Endodermal cell (in vitro differentiated cells): ENCODE data around the gene PPP4C. TPM values are rescaled to one million over a fixed set of nuclear protein-coding genes. Genes with fewer than 3 reads are reported as not detected.
A peak's percentile ranks its signal among the peaks of the same experiment; 100 is the strongest.

Experiments used
- DNase-seq: peaks from one replicate; pipeline ENCODE4 v3.0.0-alpha.2; 2017
- H3K27ac ChIP-seq: 2 replicates; pipeline ENCODE4 v1.5.1; 2013; ENCODE audit warnings: mild to moderate bottlenecking, low read depth, low read length, moderate library complexity
- H3K27me3 ChIP-seq: 2 replicates; pipeline ENCODE4 v1.6.1; 2013; ENCODE audit warnings: mild to moderate bottlenecking, low read length, moderate library complexity; ENCODE audit not compliant: insufficient read depth, control insufficient read depth, poor library complexity, severe bottlenecking
- H3K36me3 ChIP-seq: 2 replicates; pipeline ENCODE4 v1.7.0; 2013; ENCODE audit warnings: mild to moderate bottlenecking, low read length, moderate library complexity; ENCODE audit not compliant: control insufficient read depth, insufficient read depth
- H3K4me1 ChIP-seq: one replicate; pipeline ENCODE4 v1.7.0; 2013; ENCODE audit warnings: low read length; ENCODE audit not compliant: control insufficient read depth, insufficient read depth
- H3K4me3 ChIP-seq: 2 replicates; pipeline ENCODE4 v1.5.1; 2013; ENCODE audit warnings: mild to moderate bottlenecking, low read length, moderate library complexity
- H3K9ac ChIP-seq: 2 replicates; pipeline ENCODE4 v1.6.1; 2013; ENCODE audit warnings: mild to moderate bottlenecking, low read length, moderate library complexity; ENCODE audit not compliant: poor library complexity, severe bottlenecking; ENCODE audit errors: extremely low read depth
- H3K9me3 ChIP-seq: 2 replicates; pipeline ENCODE4 v1.6.1; 2013; ENCODE audit warnings: mild to moderate bottlenecking, low read length, moderate library complexity; ENCODE audit not compliant: control insufficient read depth
- H3K27ac Mint-ChIP-seq: 2 replicates; pipeline ENCODE4 v1.8.0; 2020; ENCODE audit warnings: mixed read lengths
- H3K27me3 Mint-ChIP-seq: 2 replicates; pipeline ENCODE4 v1.8.0; 2021; ENCODE audit warnings: mild to moderate bottlenecking, mixed read lengths; ENCODE audit not compliant: insufficient read depth
- H3K36me3 Mint-ChIP-seq: 2 replicates; pipeline ENCODE4 v1.8.0; 2020; ENCODE audit warnings: low read depth, mixed read lengths
- H3K4me1 Mint-ChIP-seq: 2 replicates; pipeline ENCODE4 v1.8.0; 2020; ENCODE audit warnings: mixed read lengths
- H3K4me3 Mint-ChIP-seq: 2 replicates; pipeline ENCODE4 v1.8.0; 2020; ENCODE audit warnings: mild to moderate bottlenecking, moderate library complexity, mixed read lengths
- H3K9me3 Mint-ChIP-seq: 2 replicates; pipeline ENCODE4 v1.8.0; 2020; ENCODE audit warnings: mild to moderate bottlenecking, mixed read lengths
- WGBS, 2 experiments: methylation state at CpG; one replicate each; pipeline versions ENCODE4 v1.1.5 to v1.1.7; 2013; ENCODE audit warnings: missing lambda C conversion rate in 2 of 2, mixed read lengths in 1 of 2; ENCODE audit not compliant: insufficient coverage in 1 of 2, insufficient read length in 1 of 2; 5-methylcytosine and 5-hydroxymethylcytosine counted together
- total RNA-seq, 2 donors: library from RNA; stranded (reverse); fragmentation: NEBNext Ultra II Directional in 1 of 2; extraction: Animal tissue kit (Norgen Biotek cat#: 25700) in 1 of 2; gene quantifications; 2 replicates in 1 of 2; 3 replicates in 1 of 2; pipeline ENCODE4 v1.2.1, GENCODE V29; 2021
- TF ChIP-seq, protein P1 (sequence below): fragments of 200-600 bp; sonication (generic); conservative IDR thresholded peaks from 2 replicates; pipeline ENCODE4 v1.5.0; 2021; ENCODE audit warnings: antibody characterized with exemption, mild to moderate bottlenecking

PPP4C gene
- total RNA-seq, 2 donors from 2014 or later, result 150 to 151 TPM

DNA sequence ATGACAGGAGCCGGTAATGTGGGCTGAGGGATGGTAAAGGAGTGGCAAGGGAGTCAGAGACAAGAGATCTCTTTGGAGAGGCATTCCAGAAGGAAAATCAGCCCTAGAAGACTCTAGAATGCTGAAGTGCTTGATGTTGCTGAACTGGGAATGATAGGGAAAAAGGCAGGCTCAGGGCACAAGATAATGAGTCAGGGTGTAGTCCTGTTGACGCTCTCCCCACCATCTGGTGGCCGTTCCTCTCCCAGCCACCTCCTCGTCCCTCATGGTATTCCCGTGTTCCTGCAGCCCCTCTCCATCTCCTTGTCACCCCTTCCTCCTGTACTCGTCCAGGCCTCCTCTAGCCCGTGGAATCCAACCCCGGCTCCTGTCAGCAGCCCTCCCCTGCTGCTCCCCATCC lies 21.3 kb upstream of the PPP4C start:
- peaks cover 4% of the 10 kb centered on the region for H3K4me1 Mint-ChIP-seq
- WGBS, 2 experiments, result 76 to 88% methylated on average over 8 of the region's 8 CpGs
- no peak overlapping the region for H3K27ac Mint-ChIP-seq
- H3K4me3 Mint-ChIP-seq, result peak overlapping the region; percentile 72
- H3K4me1 ChIP-seq, result no peaks in the 10 kb centered on the region
- H3K9ac ChIP-seq, result no peak overlapping the region
- H3K27me3 ChIP-seq, result no peaks in the 10 kb centered on the region
- H3K27me3 Mint-ChIP-seq, result peaks cover 10% of the 10 kb centered on the region
- DNase-seq, result no peak
- peaks cover under 1% of the 10 kb centered on the region for H3K36me3 Mint-ChIP-seq
- no peak overlapping the region for H3K4me3 ChIP-seq
- peaks cover 3% of the 10 kb centered on the region for H3K36me3 ChIP-seq
- no peak overlapping the region for H3K27ac ChIP-seq
- H3K9me3 ChIP-seq, result no peaks in the 10 kb centered on the region
- TF ChIP-seq, protein P1, sequence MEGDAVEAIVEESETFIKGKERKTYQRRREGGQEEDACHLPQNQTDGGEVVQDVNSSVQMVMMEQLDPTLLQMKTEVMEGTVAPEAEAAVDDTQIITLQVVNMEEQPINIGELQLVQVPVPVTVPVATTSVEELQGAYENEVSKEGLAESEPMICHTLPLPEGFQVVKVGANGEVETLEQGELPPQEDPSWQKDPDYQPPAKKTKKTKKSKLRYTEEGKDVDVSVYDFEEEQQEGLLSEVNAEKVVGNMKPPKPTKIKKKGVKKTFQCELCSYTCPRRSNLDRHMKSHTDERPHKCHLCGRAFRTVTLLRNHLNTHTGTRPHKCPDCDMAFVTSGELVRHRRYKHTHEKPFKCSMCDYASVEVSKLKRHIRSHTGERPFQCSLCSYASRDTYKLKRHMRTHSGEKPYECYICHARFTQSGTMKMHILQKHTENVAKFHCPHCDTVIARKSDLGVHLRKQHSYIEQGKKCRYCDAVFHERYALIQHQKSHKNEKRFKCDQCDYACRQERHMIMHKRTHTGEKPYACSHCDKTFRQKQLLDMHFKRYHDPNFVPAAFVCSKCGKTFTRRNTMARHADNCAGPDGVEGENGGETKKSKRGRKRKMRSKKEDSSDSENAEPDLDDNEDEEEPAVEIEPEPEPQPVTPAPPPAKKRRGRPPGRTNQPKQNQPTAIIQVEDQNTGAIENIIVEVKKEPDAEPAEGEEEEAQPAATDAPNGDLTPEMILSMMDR, result no peak
- no peaks in the 10 kb centered on the region for H3K9me3 Mint-ChIP-seq

DNA sequence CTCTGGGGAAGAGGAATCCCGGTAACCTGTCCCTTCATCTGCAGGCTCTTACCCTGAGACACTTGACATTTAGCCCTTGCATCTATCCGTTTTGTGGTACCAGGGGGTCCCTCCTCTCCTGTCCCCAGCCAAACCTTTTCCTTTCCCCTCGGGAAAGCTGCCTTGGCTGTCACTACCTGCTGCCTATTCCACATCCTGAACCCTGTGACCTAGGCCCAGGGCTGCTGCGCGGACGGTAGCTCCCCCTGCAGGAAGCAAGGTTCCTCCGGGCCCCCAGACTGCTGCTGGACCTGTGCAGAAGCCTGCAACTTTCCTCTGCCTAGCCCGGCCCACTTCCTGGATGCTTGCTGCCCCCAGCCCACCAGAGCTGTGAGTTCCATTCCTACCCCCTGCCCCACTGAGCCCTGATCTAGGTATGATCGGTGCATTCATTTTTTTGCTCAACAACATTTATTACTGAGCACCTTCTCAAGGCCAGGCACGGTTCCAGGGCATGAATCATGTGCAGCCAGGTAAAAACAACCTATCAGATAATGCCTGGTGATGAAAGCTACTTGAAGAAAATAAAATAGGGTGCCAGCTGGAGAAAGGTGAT lies 20.7 kb upstream of the PPP4C start:
- WGBS, 2 experiments, result 30 to 35% methylated on average over 9 to 10 of the region's 10 CpGs
- H3K27ac ChIP-seq, result no peak overlapping the region
- no peak overlapping the region for H3K27ac Mint-ChIP-seq
- peak; percentile 95 for DNase-seq
- peaks cover 10% of the 10 kb centered on the region for H3K27me3 Mint-ChIP-seq
- H3K27me3 ChIP-seq, result no peaks in the 10 kb centered on the region
- H3K4me3 ChIP-seq, result no peak overlapping the region
- H3K9me3 Mint-ChIP-seq, result no peaks in the 10 kb centered on the region
- H3K36me3 ChIP-seq, result peaks cover 3% of the 10 kb centered on the region
- peak overlapping the region; percentile 72 for H3K4me3 Mint-ChIP-seq
- peaks cover 4% of the 10 kb centered on the region for H3K4me1 Mint-ChIP-seq
- no peaks in the 10 kb centered on the region for H3K4me1 ChIP-seq
- H3K9ac ChIP-seq, result no peak overlapping the region
- peaks cover 3% of the 10 kb centered on the region for H3K36me3 Mint-ChIP-seq
- no peaks in the 10 kb centered on the region for H3K9me3 ChIP-seq
- TF ChIP-seq, protein P1, result peak; percentile 84

- Histone ChIP-seq H3K27me3 (no peaks in the 10 kb centered on the region), H3K9ac (no peak overlapping the region), H3K9me3 (no peaks in the 10 kb centered on the region), H3K4me3 (no peak overlapping the region), H3K36me3 (peaks cover 1% of the 10 kb centered on the region), H3K4me1 (peaks cover 5% of the 10 kb centered on the region), H3K27ac (no peak overlapping the region)
- no peaks in the 10 kb centered on the region for H3K9me3 Mint-ChIP-seq
- H3K27me3 Mint-ChIP-seq, result no peaks in the 10 kb centered on the region
- TF ChIP-seq, protein P1, result no peak
- no peak overlapping the region for H3K4me3 Mint-ChIP-seq
- no peak for DNase-seq
- WGBS, 2 experiments, result 93 to 96% methylated on average over 2 to 4 of the region's 4 CpGs
- no peak overlapping the region for H3K27ac Mint-ChIP-seq
- peaks cover 11% of the 10 kb centered on the region for H3K4me1 Mint-ChIP-seq
- peaks cover 7% of the 10 kb centered on the region for H3K36me3 Mint-ChIP-seq
Measured at GRCh38 chr16:30060346-30060745, 15.4 kb upstream of the PPP4C start.
